Activated CD4-positive, CD25-positive, alpha-beta regulatory T cell treated with anti-CD3 and anti-CD28 coated beads, Interleukin-2, amount 50 U/mL, for 24 hours (primary cell): ENCODE measurements around the gene LEPR.
"Not testable (repeated sequence)": the region's sequence is repeated elsewhere in the genome, so short reads cannot be mapped to it uniquely, and the experiment has no call there.

Source experiments
- ATAC-seq, 2 donors: fragments of 150-1000 bp; cut with Tn5 transposase; one replicate each; pipeline ENCODE4 v1.10.0; 2021; ENCODE audit warnings: mild to moderate bottlenecking in 1 of 2, moderate library complexity in 1 of 2

Gene LEPR

DNA sequence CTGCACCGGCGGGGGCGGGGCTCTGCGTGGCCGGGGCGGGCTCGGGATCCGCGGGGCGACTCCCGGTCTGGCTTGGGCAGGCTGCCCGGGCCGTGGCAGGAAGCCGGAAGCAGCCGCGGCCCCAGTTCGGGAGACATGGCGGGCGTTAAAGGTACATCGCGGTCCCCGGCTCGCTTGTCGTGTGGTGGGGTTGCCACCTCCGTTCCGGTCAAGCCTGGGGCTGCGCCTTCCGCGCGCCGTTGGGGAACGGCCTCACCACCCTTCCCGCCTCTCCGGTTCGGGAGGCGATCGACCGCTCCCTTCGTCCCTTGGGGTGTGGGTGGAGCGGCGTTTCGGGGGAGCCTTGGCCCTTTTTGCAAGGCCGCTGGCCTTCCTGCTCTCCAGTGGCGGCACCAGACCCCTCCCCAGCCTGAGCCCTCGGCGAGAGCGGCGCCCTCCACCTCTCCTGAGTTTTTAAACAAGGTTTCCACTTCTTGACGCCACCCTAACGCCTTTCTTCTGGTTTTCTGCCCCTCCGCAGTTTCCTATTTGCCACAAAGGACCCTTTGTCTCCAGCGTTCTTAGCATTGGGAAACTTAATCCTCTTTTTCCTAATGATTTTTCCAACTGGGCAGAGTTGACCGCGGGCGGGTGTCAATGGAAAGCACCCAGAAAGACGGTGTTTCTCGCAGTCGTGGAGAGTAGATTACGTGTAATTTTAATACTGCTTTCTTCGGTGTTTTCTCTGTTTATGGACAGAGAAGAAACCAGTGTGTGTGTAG is at the start of gene LEPR, which contains the start of gene LEPROT:
TSS of gene LEPR (plus strand) at position 79 of the 761 bp plus-strand sequence. CDS start 144,898 bp downstream, outside the sequence.
TSS of gene LEPROT (plus strand) at position 79 of the 761 bp plus-strand sequence. CDS start at position 136, 57 bp downstream.
- ATAC-seq = no peak

DNA sequence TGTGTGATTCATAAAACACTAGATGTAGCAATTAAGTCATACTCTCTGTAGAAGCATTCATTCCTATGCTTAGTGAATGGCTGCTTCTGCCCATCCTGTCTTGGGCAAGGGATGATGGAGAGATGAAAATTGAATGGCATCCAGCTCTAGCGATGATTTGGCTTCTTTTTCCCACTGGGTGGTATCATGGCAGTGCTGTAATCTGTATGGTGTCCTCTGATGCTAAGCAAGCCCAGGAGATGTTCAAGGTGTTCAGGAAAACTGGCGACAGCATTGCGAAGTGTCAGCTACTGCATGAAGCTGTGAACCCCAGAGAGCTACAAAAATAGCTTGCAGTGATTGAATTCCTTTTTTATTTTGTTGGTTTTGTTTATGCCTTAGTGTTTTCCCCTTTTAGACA is 48.9 kb upstream of the LEPR start:
- ATAC-seq = no peak

DNA sequence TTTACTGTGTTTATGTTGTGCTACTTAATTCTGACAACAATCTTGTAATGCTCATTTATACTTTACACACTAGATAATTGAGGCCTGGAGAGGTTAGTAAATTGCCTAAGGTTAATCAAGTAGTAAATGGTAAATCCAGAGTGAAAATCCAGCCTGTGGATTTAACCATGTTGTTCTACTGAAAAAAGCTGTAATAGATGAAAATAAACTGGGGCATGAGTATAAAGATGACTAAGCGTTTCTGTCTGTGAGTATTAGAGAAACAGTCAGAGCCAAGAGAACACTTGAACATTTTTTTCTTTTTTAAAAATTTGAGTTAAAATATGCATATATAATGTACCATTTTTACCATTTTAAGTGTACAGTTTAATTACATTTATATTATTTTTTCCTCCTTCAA is 47.9 kb upstream of the LEPR start:
- ATAC-seq = peak in 1 of 2 donors; percentile 38

- ATAC-seq = no peak
Observed at GRCh38 chr1:65377496-65378246, 42.8 kb upstream of the LEPR start.

DNA sequence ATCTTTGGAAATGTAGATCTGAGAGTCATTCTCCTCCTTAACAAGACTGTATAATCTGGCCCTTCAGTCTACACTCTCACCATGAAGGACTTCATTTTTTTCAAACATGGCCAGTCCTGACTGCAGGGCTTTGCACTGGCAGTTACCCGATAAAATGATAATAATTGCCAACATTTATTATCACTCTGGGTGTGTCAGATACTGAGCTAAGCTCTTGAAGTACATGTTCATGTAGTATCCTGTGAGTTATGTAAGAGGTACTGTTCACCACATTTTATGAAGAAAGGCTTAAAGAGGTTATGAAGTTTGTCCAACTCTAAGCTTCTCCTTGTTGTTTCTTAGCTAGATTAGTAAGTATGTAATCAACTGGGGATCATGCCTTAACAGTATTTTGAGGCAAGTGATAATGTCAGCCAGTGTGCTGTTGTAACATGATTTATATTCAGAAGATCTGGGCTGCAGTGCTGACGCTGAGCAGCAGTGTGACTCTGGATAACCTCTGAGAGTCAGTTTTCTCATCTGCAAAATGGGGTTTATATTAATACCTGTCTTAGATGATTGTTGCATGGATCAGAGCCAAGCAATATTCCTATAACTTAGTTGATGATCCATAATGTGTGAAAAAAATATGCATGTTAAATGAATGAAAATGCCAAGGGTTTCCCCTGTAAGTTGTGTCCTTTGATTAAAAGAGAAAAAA is 42.1 kb upstream of the LEPR start:
- no peak for ATAC-seq

GRCh38 chr1:65384426-65384825 is 36.0 kb upstream of the LEPR start:
- not testable (repeated sequence) for ATAC-seq

DNA sequence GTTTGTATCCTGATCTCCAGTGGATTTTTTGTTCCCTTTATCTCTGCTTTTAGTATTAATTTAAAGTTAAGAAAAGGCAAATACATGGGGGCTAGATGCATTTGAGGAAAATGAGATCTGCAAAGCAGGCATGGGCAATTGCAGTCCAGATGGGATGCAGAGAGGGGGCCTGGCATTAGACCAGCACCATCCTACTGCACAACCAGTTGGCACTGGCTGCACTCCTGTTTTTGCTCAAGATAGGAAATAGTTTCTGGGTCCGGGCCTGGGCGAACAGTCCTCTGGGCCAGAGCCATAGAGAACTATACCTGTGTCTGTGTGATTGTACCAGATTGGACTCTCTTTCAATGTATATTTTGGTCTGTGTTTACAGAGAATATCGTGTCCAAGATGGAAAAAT is 34.0 kb upstream of the LEPR start:
- ATAC-seq = no peak

- ATAC-seq = no peak
Observed at GRCh38 chr1:65387821-65388220, 32.6 kb upstream of the LEPR start.

DNA sequence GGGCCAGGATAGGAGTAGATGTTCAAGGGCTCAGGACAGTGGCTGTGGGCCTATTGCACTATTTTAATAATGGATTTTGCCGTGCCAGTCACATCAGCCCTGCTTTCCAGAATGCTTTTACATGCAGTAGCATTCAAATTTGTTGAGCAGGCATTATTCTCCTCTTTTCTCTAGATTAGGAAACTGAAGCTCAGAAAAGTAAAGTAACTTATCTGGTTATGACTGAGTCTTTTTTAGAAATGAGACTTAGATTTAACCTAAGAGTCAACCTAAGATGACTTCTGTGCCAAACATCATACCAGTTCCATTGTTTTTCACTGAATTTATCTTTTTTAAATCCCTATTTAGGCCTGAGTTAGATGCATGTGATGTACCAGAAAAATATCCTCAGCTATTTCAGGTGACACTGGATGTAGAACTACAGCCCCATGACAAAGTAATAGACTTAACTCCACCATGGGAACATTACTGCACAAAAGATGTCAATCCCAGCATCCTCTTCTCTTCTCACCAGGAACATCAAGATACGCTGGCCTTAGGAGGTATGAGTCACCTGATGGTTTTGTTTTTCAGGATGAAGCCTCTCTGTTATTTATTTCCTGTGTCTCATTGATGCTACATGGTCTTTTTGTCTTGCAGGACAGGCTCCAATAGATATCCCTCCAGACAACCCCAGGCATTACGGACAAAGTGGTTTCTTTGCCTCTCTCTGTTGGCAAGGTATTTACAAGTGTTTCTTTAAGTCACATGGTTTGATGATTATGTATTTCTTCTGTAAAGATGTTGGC is 31.4 kb upstream of the LEPR start:
- no peak for ATAC-seq

- ATAC-seq = no peak
Observed at GRCh38 chr1:65392497-65392896, 28.0 kb upstream of the LEPR start.

GRCh38 chr1:65393347-65393746 is 27.1 kb upstream of the LEPR start:
- ATAC-seq = peak; percentile 95

- no peak for ATAC-seq
Observed at GRCh38 chr1:65393928-65394327, 26.5 kb upstream of the LEPR start.

- ATAC-seq = peak; percentile 14 to 15
Observed at GRCh38 chr1:65395887-65396612, 24.4 kb upstream of the LEPR start.

GRCh38 chr1:65398083-65398482 is 22.4 kb upstream of the LEPR start:
- peak; percentile 37 to 46 for ATAC-seq

DNA sequence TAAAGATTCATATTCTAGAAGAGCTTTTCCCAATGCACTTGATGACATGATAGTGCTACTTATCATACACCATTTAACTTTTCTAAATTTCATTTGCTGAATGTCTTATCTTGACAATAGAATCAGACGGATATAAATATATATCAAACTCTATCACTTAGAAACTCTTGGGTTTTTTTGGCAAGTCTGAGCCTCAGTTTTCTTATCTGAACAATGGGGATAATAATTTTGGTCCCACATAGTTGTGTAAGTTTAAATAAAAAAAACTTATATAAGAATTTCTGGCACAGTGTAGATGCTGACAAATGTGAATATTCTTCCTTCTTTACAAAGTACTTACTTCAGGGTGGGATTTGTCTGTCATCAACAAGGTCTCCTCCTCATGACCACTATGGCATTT is 21.5 kb upstream of the LEPR start:
- no peak for ATAC-seq

GRCh38 chr1:65401612-65402011 is 18.9 kb upstream of the LEPR start:
- no peak for ATAC-seq

DNA sequence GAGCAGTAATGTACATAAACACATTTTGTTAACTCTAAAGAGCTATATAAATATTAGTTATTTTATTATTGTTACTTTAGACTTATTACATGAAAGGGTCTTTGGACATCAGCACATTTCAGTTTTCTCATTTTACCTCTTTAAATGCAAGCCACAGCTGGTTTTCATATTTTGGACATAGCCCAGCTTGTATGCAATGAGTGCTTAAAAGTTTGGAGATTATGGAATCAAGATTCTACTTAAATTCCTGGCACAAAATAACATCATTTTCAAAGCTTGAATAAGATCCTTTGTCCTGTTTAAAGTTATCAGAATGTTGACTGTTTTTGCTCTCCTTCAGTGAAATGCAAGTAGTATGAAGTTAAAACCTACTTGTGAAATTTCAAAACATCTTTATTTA is 15.5 kb upstream of the LEPR start:
- ATAC-seq = no peak

DNA sequence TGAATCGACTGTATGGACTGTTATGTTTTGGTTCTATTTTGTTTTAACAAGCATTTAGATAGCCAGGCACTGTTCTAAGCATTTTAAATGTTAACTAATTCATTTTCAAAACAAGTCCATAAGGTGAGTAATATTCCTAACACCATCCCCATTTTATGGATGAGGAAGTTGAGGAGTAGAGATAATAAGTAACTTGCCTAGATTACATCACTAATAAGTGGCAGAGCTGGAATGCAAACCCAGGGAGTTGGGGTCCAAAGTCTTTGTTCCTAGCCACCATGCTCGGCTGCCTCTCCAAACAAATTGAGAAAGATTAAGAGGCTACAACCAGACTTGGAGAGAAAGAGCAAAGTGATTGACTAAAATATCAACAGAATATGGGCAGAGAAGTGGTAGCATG is 12.6 kb upstream of the LEPR start:
- ATAC-seq = no peak

GRCh38 chr1:65409314-65409713 is 11.2 kb upstream of the LEPR start:
- no peak for ATAC-seq

DNA sequence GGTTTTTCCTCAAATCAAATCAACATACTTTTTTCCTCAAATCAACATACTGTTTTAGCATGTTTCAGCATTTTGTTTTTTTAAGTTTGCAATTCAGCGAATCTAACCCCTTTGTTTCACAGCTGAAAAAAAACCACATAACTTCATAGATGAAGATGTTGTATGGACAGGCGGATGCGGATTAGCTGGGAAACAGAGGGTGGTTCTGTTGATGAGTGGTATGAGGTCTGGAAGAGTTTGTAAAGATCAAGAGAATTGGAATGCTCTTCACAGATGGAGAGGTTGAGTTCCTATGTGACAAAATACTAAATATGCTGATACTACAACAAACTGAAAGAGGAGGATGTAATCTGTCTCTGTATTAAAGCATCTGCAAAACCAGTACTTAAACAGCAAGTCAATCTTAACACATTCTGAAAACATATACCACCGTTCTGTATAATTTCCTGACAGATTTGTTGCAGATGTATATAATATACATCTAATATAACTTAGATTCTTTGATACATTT is 10.6 kb upstream of the LEPR start:
- no peak for ATAC-seq

DNA sequence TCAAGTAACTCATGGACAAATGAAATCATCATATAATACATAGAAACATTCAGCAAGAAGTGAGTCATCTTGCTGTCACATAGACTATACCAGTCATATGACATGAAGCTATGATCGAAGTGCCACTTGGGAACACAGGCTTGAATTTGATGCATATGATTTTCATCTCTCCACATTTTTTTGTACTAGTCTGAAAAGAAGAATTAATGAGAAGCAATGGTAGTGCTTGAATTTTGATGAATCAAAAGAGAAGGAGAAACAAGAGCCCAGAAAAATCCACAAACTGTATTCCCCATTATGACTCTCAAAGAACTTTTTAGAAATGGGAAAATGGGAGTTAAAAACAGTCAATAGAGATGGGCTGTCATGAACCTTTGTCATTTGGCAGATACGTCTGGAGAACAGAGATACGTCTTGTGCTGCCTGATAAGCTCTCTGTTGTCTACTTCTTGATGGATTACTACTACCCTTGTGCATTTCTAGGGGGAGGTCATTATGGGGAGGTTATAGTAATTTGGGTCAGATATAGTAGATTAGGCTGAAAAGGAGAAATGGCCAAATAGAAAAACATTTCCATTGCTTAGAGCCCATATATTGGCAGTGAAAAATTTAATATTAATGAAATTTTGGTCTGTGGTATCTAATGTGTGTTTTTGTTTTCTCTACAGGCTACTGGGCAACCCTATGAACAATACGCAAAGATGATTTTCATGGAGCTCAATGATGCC is 8.0 kb upstream of the LEPR start:
- ATAC-seq = peak; percentile 91 to 93
